Fibroblast of pulmonary artery (primary cell): Measurements from ENCODE around the gene ENSA.

Experiments used
- DNase-seq: peaks from one replicate; pipeline ENCODE4 v3.0.0-alpha.2; 2010; ENCODE audit warnings: low read depth
- H3K4me3 ChIP-seq: replicated peaks from 2 replicates; pipeline ENCODE4 v1.5.1; 2011; ENCODE audit warnings: low read depth, mild to moderate bottlenecking, control low read depth, low read length, moderate library complexity
- TF ChIP-seq, protein P1 (sequence below): IDR thresholded peaks from 2 replicates; pipeline ENCODE4 v1.5.1; 2011; ENCODE audit warnings: mild to moderate bottlenecking, control low read depth, low read length, inconsistent platforms; ENCODE audit errors: missing control alignments

The ENSA gene

GRCh38 chr1:150578272-150579109 lies 50.9 kb downstream of the ENSA start:
- TF ChIP-seq, protein P1, sequence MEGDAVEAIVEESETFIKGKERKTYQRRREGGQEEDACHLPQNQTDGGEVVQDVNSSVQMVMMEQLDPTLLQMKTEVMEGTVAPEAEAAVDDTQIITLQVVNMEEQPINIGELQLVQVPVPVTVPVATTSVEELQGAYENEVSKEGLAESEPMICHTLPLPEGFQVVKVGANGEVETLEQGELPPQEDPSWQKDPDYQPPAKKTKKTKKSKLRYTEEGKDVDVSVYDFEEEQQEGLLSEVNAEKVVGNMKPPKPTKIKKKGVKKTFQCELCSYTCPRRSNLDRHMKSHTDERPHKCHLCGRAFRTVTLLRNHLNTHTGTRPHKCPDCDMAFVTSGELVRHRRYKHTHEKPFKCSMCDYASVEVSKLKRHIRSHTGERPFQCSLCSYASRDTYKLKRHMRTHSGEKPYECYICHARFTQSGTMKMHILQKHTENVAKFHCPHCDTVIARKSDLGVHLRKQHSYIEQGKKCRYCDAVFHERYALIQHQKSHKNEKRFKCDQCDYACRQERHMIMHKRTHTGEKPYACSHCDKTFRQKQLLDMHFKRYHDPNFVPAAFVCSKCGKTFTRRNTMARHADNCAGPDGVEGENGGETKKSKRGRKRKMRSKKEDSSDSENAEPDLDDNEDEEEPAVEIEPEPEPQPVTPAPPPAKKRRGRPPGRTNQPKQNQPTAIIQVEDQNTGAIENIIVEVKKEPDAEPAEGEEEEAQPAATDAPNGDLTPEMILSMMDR: no peak
- peak; percentile 93 for DNase-seq
- H3K4me3 ChIP-seq: peak overlapping the region; percentile 91

DNA sequence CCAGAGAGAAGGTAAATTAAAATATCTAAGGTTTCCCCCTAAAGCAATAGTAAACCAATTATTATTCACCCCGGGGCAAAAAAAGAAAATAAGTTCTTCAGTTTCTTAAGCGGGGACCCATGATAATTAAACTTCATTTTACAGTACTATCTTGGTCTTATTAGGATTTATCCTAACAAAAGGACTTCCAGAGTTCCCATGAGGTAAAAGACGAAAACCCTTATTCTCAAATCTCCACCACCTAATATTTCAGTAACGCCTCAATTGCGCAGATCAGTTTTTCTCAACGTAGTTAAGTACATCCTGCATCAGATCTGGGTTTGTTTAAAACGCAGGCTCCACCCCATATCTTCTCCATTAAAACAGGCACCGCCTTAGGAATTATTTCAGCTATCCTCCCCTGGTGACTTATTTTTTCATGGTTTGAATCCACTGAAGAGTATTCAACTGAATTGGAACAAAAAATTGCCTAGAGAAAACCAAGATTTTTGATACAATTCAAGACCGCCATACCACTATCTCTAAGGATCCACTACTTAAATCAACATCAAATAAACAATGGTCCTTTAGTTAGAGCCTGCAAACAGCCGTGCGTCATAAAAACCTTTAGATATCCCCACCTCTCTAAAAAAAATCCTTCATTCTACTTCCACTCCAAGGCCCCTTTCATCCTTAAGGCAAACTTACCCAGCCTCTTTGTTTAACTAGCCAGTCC lies 51.7 kb downstream of the ENSA start:
- DNase-seq: peak; percentile 70
- TF ChIP-seq, protein P1: no peak
- peak overlapping the region; percentile 91 for H3K4me3 ChIP-seq

DNA sequence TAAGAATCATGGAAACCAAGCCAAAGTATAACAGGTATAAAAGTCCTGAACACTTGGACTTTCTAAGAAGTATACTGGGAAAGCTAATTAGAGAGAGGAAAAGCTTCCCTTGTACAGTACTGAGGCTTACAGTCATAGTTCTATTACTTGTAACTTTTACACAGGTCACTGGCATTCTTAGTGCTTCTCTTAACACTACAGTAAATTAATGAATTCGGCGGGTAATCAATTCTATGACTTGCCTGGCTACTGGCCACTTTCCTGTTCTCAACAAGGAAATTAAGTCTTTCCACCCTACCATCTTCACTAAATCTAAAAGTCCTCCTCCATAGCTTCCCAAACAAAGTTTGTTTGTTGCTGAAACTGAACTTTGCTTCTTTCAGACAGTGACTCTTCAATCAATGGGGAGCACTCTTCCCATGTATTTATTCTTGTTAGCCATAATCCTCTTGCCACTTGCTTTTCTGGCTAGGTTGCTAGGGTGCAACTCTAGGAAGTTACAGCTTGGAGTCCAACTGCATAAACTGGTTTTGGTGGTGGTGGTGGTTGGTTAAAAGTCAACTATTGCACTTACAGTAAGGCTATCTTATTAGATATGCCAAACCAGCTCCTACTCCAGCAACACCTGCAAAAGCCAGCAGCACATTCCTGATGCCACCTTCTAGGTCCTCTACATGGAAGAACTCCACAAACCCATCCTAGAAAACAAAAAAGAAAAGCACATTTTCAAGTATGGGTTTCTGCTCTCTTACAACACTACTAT lies 52.4 kb downstream of the ENSA start:
- TF ChIP-seq, protein P1: no peak
- peak overlapping the region; percentile 91 for H3K4me3 ChIP-seq
- DNase-seq: peak; percentile 65

GRCh38 chr1:150576367-150576711 lies 53.1 kb downstream of the ENSA start:
- TF ChIP-seq, protein P1: no peak
- peak; percentile 52 for DNase-seq
- peak overlapping the region; percentile 91 for H3K4me3 ChIP-seq

DNA sequence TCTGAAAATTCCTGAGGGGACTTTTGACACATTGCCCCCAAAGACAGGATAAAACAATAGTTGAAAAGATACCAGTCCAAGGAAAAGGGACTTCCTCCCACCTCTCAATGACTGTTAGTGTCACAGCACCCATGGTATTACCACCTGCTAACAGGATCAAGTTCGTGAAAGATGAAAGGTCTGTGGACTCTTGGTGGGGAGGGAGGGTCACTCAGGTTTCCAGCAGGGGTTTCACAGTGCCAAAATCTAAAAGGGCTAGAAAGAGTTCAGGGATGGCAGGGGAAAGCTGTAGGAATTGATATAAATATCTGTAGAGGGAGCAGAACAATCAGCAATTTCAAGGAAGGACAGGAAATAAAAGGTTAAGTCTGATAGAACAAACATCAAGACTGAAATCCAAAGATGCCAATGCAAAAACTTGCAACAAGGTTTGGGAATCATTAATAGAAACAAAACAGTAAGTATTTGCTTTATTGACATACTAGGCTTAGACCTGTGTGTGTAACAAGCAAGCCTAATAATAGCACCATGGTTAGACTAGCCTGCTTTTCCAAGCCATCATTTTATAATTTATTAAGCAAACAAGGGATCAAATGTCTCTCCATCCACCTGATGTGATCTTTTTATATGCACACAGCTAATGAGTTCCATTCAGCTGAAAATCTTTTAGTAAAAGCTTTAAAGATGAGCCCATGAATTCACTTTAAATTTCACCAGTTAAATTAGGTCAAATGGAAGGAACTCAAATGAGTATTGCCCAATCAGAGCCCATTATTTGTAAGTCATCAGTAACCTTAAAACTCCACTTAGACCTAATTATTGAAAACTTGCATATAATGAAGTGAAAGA lies 53.7 kb downstream of the ENSA start:
- H3K4me3 ChIP-seq: peak overlapping the region; percentile 91
- TF ChIP-seq, protein P1: no peak
- DNase-seq: peak; percentile 52

- peak overlapping the region; percentile 91 for H3K4me3 ChIP-seq
- TF ChIP-seq, protein P1: no peak
- DNase-seq: no peak
Measured at GRCh38 chr1:150575072-150575489, 54.3 kb downstream of the ENSA start.
